Measurements from ENCODE around the gene MTARC2.

DNA sequence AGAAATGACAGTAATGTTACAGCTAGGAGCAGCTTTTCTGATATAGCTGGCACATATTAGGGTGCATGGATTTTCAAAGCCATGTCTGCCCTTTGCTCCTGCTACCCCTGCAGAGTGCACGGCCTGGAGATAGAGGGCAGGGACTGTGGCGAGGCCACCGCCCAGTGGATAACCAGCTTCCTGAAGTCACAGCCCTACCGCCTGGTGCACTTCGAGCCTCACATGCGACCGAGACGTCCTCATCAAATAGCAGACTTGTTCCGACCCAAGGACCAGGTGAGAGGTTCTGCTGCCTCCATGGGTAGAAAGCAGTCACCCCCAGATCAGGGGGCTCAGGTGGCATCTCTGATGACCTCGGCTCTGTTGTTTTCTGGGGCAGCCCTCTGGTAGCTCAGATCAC, 48.4 kb downstream of the MTARC2 start:
- TF ChIP-seq, protein P1, sequence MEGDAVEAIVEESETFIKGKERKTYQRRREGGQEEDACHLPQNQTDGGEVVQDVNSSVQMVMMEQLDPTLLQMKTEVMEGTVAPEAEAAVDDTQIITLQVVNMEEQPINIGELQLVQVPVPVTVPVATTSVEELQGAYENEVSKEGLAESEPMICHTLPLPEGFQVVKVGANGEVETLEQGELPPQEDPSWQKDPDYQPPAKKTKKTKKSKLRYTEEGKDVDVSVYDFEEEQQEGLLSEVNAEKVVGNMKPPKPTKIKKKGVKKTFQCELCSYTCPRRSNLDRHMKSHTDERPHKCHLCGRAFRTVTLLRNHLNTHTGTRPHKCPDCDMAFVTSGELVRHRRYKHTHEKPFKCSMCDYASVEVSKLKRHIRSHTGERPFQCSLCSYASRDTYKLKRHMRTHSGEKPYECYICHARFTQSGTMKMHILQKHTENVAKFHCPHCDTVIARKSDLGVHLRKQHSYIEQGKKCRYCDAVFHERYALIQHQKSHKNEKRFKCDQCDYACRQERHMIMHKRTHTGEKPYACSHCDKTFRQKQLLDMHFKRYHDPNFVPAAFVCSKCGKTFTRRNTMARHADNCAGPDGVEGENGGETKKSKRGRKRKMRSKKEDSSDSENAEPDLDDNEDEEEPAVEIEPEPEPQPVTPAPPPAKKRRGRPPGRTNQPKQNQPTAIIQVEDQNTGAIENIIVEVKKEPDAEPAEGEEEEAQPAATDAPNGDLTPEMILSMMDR (IDR thresholded peaks at IDR 0.05; ENCODE audit: insufficient read depth, low read length, poor library complexity, severe bottlenecking), result no peak
- no peak for TF ChIP-seq EZH2phosphoT487 (conservative IDR thresholded peaks at IDR 0.05; ENCODE audit: low read length)
